HG03442 (cell line): ENCODE data around the gene IPO11.
"Not testable (repeated sequence)": the region's sequence is repeated elsewhere in the genome, so short reads cannot be mapped to it uniquely, and the experiment has no call there.

Experiments used
- ATAC-seq: cut with Tn5 transposase; IDR thresholded peaks from one replicate; pipeline ENCODE4 v1.9.1; 2021; ENCODE audit warnings: mild to moderate bottlenecking, moderate library complexity; ENCODE audit not compliant: unreplicated experiment

The IPO11 gene

GRCh38 chr5:62633243-62633642 lies 220.7 kb downstream of the IPO11 start:
- ATAC-seq, result no peak

GRCh38 chr5:62640446-62640845 lies 227.9 kb downstream of the IPO11 start:
- ATAC-seq, result no peak

DNA sequence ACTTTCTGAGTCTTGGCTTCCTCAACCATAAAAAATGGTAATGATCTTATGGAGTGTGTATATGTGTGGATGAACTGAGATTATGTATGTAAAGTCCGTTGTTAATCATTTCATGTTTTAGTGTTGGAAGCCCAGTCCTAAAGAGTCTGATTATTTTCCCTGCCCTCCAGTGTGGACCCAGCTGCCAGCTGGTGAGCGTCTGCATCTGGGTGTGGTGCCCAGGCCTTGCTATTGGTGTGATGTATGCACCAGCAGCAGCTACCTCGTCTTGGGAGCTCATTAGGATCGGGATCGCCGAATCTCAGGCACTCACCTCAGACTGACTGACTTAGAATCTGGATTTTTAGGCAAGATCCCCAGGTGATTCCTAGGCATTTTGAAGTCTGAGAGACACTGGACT lies 229.9 kb downstream of the IPO11 start:
- ATAC-seq, result no peak

GRCh38 chr5:62643556-62644451 lies 231.2 kb downstream of the IPO11 start:
- ATAC-seq, result no peak

DNA sequence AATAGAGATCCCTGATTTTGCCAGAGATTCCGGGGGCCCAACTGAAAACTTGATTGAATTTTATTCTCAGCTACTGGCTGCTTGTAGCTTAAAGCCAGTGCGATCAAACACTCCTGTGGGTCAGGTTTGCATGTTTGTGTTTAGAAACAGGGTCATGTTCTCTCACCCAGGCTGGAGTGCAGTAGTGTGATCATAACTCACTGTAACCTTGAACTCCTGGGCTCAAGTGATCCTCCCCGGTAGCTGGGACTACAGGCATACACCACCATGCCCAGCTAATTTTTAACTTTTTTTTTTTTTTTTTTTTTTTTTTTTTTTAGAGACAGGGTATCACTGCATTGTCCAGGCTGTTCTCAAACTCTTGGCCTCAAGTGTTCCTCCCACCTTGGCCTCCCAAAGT lies 232.7 kb downstream of the IPO11 start:
- no peak for ATAC-seq

DNA sequence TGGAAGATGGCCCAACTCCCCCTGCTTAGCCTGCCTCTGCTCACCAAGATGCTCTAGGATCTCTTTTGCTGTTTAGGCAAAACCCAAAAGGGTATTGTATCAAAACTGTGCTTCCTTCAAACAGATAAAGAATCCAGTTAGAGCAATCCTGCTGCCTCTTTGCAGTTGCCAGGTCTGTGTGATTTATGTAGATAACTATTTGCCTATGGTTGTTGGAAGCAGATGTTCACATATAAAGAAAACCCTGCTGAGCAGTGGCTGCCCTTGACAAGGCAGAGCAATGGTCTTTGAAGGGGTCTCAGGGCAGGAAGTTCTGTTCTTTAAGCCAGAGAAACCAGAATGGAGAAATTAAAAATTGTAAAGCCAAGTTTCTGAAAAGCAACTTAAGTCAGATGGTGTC lies 234.7 kb downstream of the IPO11 start:
- no peak for ATAC-seq

GRCh38 chr5:62649025-62649424 lies 236.5 kb downstream of the IPO11 start:
- no peak for ATAC-seq

DNA sequence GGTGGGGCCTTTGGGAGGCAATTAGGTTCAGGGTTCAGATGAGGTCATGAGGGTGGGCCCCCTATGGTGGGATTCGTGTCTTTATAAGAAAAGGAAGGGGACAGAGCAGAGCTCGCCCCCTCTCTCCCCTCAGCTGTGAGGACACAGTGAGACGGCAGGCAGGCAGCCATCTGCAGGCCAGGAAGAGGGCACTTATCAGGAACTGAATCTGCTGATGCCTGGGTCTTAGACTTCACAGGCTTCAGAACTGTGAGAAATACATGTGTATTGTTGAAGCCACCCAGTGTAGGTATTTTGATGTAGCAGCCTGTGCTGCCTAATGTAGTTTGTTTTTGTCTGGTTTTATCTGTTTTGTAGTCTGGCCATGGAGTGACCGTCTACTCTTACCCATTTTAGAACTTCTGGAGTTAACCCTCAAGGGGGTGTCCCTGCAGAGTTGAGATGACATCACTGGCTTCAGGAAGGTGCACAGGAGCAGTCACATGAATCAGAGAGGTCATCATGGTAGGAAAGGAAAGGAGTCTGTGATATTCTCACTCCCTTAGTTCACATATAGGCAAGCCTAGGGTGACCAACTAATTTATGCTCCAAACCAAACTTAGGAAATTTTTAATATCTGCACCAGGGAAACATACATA lies 237.0 kb downstream of the IPO11 start:
- peak; percentile 41 for ATAC-seq

GRCh38 chr5:62650197-62650596 lies 237.6 kb downstream of the IPO11 start:
- ATAC-seq, result no peak

GRCh38 chr5:62652225-62652624 lies 239.7 kb downstream of the IPO11 start:
- ATAC-seq, result no peak

DNA sequence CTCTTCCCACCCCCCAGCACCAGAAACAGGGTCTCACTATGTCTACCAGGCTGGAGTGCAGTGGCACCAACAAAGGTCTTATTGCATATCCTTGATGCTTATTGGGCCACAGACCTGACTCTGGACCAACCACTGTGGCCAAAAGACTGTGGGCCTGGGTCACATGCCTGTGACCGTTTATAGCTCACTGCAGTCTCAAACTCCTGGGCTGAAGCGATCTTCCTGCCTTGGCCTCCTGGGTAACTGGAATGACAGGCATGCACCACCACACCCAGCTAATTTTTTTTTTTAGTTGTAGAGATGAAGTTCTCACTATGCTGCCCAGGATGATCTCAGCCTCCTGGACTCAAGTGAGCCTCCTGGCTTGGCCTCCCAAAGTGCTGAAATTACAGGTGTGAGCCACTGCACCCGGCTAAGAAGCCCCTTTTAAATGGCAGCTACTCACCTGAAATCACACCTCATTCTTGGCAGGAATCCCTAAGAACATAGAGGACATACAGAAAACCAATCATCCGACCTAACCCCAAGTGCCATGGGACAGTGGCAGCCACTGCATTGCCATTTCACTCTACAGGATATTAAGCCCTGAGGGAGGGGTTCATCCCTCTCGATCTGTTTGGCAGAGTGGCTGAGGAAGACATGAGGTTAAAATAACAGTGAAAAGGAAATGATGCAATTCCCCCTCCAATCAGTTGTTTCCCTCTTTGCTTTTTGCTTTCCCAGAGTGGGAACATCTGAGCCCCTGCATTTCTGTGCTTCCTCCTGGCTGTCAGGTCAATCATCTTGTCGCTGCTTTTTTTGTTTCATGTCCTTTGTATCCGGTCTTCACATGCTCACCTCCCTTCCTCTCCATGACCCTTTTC lies 240.7 kb downstream of the IPO11 start:
- no peak for ATAC-seq

- ATAC-seq, result no peak
Observed at GRCh38 chr5:62653864-62654575, 241.5 kb downstream of the IPO11 start.

- not testable (repeated sequence) for ATAC-seq
Observed at GRCh38 chr5:62657772-62658171, 245.2 kb downstream of the IPO11 start.

DNA sequence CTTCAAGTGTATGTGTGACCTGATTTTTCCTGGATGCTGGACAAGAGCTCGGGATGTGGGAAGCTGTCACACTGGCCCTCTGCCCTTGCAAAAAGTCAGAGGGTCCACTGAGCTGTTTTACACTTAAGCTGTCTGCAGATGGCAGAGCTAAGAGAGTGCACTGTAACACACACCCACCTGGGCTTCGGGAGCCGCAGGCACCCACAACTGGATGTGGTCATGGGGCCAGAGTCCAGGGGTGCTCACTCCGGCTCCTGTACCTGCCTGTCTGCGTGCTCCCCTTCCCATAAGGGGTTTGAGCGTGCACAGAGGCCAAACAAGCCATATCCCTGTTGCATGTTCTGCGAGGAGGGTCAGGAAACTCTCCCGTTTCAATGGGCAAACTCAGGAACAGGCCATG lies 248.6 kb downstream of the IPO11 start:
- no peak for ATAC-seq

GRCh38 chr5:62662521-62662920 lies 250.0 kb downstream of the IPO11 start:
- no peak for ATAC-seq

- ATAC-seq, result no peak
Observed at GRCh38 chr5:62671479-62671878, 258.9 kb downstream of the IPO11 start.

DNA sequence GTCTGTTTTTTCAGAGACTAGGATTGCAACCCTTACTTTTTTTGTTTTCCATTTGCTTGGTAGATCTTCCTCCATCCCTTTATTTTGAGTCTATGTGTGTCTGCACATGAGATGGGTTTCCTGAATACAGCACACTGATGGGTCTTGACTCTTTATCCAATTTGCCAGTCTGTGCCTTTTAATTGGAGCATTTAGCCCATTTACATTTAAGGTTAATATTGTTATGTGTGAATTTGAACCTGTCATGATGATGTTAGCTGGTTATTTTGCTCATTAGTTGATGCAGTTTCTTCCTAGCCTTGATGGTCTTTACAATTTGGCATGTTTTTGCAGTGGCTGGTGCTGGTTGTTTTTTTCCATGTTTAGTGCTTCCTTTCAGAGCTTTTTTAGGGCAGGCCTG lies 264.0 kb downstream of the IPO11 start:
- ATAC-seq, result not testable (repeated sequence)
